Activated T-cell treated with anti-CD3 and anti-CD28 coated beads, Interleukin-2, amount 50 U/mL, for 4 hours (primary cell): ENCODE results near the gene LGR6. TPM values are rescaled to one million over a fixed set of nuclear protein-coding genes. Genes with fewer than 3 reads are reported as not detected.
A peak's percentile ranks its signal among the peaks of the same experiment; 100 is the strongest.

ENCODE experiments used
- ATAC-seq, 2 donors: fragments of 200-7000 bp; cut with Tn5 transposase; one replicate each; pipeline ENCODE4 v1.10.0; 2021
- DNase-seq: peaks from one replicate; pipeline ENCODE4 v3.0.0-alpha.2; 2020
- H3K27me3 Mint-ChIP-seq: one replicate; pipeline ENCODE4 v1.8.0; 2021; ENCODE audit warnings: low read depth, mixed read lengths
- H3K36me3 Mint-ChIP-seq: one replicate; pipeline ENCODE4 v1.8.0; 2022; ENCODE audit warnings: mixed read lengths; ENCODE audit not compliant: insufficient read depth
- H3K4me1 Mint-ChIP-seq: one replicate; pipeline ENCODE4 v1.8.0; 2021; ENCODE audit warnings: low read depth, mixed read lengths
- H3K4me3 Mint-ChIP-seq: one replicate; pipeline ENCODE4 v1.8.0; 2021; ENCODE audit warnings: mild to moderate bottlenecking, moderate library complexity, mixed read lengths
- H3K9me3 Mint-ChIP-seq: one replicate; pipeline ENCODE4 v1.8.0; 2021; ENCODE audit warnings: mixed read lengths
- total RNA-seq, 3 donors: library from RNA; stranded (reverse); gene quantifications; one replicate each; pipeline ENCODE4 v1.2.1, GENCODE V29; 2021

LGR6 gene
- total RNA-seq, 3 donors from 2014 or later = 0.08 to 0.21 TPM; not detected in 1

DNA sequence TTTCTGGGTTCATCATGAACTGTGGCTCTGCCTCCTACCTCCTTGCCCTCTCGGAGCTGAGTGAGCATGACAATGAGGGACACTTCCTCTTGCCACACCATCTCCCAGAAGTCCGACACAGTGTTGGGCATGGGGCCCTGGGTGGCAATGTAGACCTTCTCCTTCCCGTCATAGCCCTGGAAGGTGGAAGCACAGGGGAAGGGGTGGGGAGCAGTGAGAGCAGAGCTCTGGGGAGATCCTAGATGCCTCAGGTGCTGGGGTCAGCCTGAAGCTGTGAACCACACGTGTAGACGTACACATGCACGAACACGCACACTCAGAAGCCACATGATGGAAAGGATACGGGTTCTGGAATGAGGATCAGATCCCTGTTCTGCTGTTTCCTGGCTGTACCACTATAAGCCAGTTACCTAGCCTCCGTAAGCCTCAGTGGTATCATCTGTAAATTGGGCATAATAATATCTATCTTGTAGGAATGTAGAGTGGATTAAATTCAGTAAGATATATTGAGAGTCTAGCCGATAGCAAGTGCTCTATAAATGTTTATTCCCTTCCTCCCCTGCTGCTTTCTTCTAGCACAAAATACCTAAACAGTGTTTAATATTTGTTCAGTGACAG is 39.3 kb upstream of the LGR6 start:
- no peaks in the 10 kb centered on the region for H3K9me3 Mint-ChIP-seq
- no peaks in the 10 kb centered on the region for H3K27me3 Mint-ChIP-seq
- peak overlapping the region; percentile 10 for H3K4me3 Mint-ChIP-seq
- no peak for ATAC-seq
- no peak for DNase-seq
- H3K36me3 Mint-ChIP-seq = peaks cover 51% of the 10 kb centered on the region
- peaks cover 47% of the 10 kb centered on the region for H3K4me1 Mint-ChIP-seq

DNA sequence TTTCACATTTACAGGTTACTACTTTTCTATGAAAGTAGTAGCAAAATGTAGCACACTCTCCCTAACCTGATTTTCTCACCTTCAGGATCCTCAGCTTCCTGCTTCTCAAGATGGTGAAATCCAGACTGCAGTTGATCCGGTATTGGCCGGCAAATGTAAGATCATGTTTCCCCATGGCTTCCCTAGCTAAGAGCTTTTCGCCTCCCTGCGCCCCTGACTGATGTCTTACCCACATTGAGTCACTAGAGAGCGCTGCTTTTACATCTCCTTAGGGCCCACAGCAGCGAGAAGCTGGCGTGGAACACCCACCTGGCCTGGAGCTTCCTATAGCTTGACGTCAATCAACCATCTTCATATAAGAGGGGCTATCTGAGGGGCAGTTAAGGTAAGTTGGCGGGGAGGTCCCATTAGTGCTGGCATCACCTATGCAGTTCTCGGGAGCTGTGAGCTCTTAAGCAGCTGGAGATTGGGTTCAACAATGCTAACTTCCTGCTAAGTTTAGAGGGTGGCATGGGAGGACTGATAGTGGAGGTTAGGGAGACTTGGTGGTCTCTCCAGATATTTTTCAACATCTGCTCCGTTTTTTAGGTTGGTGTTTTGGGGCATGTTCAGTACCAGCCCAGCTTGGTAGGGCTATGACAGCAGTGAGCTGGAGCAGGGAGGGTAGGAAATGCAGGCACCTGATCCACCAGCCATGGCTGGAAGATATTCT is 38.7 kb upstream of the LGR6 start:
- H3K36me3 Mint-ChIP-seq = peaks cover 52% of the 10 kb centered on the region
- ATAC-seq = peak; percentile 56 to 58

DNA sequence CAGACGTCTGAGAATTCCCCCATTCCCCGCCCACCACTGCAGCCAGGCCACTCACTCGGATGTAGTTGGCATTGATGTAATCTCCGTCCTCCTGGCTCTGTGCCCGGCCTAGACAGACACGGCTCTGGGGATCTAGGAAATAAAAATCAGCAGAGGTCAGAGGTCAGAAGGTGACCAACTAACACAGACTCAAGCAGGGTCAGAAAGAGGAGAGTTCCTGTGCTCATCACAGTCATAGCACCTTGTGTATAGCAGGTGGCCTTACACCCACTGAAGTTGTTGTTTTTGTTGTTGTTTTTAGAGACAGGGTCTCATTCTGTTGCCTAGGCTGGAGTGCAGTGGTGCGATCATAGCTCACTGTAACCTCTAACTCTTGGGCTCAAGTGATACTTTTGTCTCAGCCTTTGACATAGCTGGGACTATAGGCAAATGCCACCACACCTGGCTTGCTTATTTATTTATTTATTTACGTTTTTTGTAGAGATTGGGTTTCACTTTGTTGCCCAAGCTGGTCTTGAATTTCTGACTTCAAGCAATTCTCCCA is 38.0 kb upstream of the LGR6 start:
- H3K9me3 Mint-ChIP-seq = no peaks in the 10 kb centered on the region
- DNase-seq (no peak), ATAC-seq (no peak)
- H3K4me1 Mint-ChIP-seq = peaks cover 54% of the 10 kb centered on the region
- H3K36me3 Mint-ChIP-seq = peaks cover 48% of the 10 kb centered on the region
- no peak overlapping the region for H3K4me3 Mint-ChIP-seq
- no peaks in the 10 kb centered on the region for H3K27me3 Mint-ChIP-seq

More for the DNA sequence above, 38.7 kb upstream of the LGR6 start:
- peak; percentile 45 for DNase-seq
- peak overlapping the region; percentile 10 for H3K4me3 Mint-ChIP-seq
- H3K27me3 Mint-ChIP-seq = no peaks in the 10 kb centered on the region
- peaks cover 51% of the 10 kb centered on the region for H3K4me1 Mint-ChIP-seq
- H3K9me3 Mint-ChIP-seq = no peaks in the 10 kb centered on the region

DNA sequence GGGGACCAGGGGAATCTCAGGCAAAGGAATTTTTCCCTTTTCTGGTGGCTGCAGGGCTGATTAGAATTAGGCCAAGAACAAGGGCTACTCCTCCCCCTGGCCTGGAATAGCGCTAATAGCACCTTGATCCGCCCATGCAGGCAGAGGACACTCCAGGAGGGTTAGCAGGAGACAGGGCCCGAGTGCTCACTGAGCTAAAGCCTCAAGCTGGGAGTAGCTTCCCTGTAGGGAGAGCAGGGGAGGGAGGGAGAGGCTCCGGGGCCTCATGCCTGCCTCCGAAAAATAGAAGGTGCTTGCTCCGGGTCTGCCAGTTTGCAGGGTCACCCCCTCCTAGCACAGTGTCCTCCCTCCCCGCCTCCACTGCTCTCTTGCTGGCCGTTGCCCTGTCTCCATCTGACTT is 37.0 kb upstream of the LGR6 start:
- H3K27me3 Mint-ChIP-seq = no peaks in the 10 kb centered on the region
- H3K9me3 Mint-ChIP-seq = no peaks in the 10 kb centered on the region
- H3K4me1 Mint-ChIP-seq = peaks cover 61% of the 10 kb centered on the region
- DNase-seq (no peak), ATAC-seq (no peak)
- peaks cover 40% of the 10 kb centered on the region for H3K36me3 Mint-ChIP-seq
- H3K4me3 Mint-ChIP-seq = peak overlapping the region; percentile 11

DNA sequence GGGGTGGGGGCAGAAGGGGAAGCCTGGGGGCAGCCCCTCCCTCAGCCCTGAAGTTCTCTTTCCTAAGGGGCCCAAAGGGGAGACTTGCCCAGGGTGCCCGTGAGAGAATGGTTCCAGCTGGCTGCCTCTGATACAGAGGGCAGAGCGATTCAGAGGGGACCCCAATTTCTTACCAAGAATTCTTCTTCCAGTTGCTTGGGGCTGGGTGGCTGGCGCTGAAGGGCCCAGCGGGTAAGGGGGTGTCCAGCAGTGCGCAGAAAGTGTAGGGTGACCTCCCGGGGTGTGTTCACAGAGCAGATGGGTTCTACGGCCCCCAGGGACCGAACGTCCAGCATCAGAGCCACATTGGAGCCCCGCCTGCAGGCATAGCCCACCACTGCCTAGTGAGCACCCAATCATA is 35.7 kb upstream of the LGR6 start:
- ATAC-seq (no peak), DNase-seq (no peak)
- H3K36me3 Mint-ChIP-seq = peaks cover 37% of the 10 kb centered on the region
- no peaks in the 10 kb centered on the region for H3K9me3 Mint-ChIP-seq
- H3K4me1 Mint-ChIP-seq = peaks cover 75% of the 10 kb centered on the region
- no peaks in the 10 kb centered on the region for H3K27me3 Mint-ChIP-seq
- peak overlapping the region; percentile 91 for H3K4me3 Mint-ChIP-seq

DNA sequence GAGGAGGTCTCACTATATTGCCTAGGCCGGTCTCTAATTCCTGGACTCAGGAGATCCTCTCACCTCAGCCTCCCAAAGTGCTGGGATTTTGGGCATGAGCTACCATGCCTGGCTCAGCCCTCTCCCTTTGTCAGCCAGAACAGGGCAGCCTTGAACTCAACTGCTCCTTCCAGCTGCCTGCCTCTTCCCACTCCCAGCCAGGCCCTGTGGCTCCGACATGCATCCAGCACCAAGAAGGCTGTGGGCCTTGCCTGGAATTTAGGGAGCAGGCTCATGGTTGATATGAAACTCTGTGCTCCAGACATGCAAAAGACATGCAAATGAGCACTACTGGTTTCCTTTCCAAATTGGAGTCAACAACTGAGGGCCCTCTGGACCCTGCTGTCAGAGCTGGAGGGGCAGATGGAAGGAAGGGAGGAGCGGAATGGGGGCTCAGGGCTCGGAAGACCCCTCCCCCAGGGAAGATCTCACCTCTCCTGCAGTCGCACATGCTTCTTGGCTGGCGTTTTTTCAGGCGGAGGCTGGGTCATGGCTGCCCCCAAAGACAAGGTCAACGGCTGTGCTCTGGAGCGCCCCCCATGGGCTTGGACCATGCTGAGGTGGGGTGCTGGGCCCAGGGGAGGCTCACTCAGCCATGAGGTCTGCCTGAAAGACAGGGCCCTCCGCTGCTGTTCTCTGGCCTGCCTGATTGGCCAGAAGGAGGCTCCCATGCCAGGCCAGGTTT is 34.6 kb upstream of the LGR6 start:
- Mint-ChIP-seq H3K36me3 (peaks cover 31% of the 10 kb centered on the region), H3K9me3 (no peaks in the 10 kb centered on the region), H3K27me3 (no peaks in the 10 kb centered on the region), H3K4me3 (peak overlapping the region; percentile 91), H3K4me1 (peaks cover 83% of the 10 kb centered on the region)
- ATAC-seq = no peak
- DNase-seq = no peak

DNA sequence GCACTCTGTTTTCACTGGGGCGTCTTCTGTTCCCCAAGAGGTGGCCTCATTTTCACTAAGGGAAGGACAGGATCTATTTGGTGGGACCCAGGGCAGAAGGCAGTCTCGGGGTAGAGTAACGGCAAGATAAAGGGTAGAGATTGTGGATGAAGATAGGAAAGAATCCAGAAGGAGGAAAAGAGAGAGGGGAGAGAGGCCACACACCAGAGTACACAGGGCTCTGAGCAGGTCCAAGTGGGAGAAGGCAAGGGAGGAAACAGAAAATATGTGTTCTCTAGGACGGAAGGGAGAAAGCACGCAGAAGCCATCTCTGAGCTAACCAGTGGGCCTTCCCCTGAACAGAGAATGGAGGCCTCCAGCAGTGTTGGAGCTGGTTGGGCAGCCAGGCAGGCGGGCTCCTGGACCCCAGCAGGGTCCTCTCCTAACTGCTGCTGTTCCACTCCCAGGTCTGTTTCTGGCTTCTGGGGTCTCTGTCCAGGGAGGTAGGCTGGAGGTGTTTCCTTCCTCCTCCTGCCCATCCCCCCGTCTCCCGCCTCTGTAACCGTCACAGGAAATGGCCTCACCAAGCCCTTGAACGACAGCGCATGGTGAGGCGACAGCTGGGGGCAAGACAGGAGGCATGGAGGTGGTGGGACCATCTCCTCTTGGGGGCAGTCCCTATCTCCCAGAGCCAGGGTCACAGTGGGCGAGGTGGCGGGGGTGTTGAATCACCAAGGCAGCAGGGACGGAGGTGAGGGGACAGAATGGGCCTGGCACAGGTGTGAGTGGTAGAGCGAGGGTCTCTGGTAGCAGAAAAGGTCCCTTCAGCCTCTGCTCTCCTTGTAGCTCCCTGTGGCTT is 33.8 kb upstream of the LGR6 start:
- ATAC-seq (peak; percentile 49 to 66), DNase-seq (peak; percentile 34)
- Mint-ChIP-seq H3K27me3 (no peaks in the 10 kb centered on the region), H3K4me3 (peak overlapping the region; percentile 91), H3K4me1 (peaks cover 87% of the 10 kb centered on the region), H3K36me3 (peaks cover 27% of the 10 kb centered on the region), H3K9me3 (no peaks in the 10 kb centered on the region)

DNA sequence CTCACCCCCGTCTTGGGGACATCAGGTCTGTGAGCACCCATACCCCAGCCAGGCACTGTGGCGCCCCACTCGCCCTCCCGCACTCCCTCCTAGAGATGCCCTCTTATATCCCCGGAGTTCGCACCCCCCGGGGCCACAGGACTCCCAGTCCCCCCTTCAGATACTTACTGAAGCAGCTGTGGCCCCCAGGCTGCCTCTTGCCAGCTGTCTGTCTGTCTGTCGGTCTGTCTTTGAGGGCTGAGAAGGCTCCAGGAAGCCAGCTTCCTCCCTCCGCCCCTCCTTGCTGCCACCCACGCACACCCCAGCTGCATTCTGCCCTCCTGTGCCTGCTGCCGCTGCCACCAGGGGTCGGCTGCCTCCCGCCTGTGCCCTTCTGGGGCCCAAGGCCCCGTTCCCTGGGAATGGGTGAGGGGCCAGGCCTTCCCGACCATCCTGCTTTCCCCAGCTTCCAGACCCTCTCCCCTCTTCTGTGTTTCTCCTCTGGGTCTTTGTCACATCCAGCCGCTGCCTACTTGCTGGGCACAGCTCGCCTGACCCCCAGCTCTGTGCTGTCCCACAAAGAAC is 33.1 kb upstream of the LGR6 start, which contains the start of gene PTPN7:
Gene PTPN7 (minus strand): TSS at position 226 of the 564 bp plus-strand sequence. CDS start 1,200 bp downstream, outside the sequence.
- H3K36me3 Mint-ChIP-seq = peaks cover 22% of the 10 kb centered on the region
- H3K27me3 Mint-ChIP-seq = no peaks in the 10 kb centered on the region
- ATAC-seq (peak; percentile 72), DNase-seq (peak; percentile 89)
- H3K4me3 Mint-ChIP-seq = peak within 1 kb of the TSS; percentile 91
- no peaks in the 10 kb centered on the region for H3K9me3 Mint-ChIP-seq
- peaks cover 87% of the 10 kb centered on the region for H3K4me1 Mint-ChIP-seq

DNA sequence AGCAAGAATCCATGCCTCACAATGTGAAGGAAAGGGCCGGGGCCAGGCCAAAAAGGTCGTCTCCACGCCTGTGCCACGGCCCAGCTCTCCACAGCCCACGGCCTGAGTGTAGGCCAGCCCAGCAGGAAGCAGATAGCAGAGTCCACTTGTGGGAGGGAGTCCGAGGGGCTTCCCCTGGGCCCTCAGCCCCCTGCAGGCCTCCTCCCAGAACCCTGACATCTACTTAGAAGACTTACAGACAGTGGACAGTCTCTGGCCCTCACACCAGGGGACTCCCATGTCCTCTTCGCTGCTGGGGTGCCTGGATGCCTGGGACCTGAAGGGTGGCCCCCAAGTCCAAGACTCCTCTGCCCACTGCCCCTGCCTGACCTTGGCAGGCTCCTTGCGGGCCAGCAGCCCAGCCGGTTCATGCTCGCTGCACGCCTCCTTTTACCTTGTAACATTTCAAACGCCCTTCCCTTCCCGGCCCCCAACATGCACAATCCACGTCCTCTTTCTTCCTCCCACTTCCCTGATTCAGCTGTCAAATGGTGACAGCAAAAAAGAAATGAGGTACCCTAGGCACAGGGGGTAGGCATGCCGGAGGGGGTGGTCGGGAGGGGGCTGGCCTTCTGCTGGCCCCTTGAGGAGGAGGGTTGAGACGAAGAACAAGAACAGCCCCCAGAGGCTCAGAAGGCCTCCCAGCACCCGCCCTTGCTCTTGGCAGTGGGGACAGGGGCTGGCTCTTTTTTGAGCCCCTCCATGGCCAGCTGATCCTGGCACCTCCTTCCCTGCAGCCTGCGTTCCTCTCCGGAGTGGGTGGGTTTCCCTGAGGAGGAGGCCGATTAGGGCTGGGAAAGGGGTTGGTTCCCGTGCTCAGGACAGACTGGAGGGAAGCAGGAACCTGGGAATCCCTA is 32.2 kb upstream of the LGR6 start:
- Mint-ChIP-seq H3K9me3 (no peaks in the 10 kb centered on the region), H3K36me3 (peaks cover 18% of the 10 kb centered on the region), H3K4me3 (peak overlapping the region; percentile 91), H3K4me1 (peaks cover 86% of the 10 kb centered on the region), H3K27me3 (no peaks in the 10 kb centered on the region)
- DNase-seq = no peak
- no peak for ATAC-seq

DNA sequence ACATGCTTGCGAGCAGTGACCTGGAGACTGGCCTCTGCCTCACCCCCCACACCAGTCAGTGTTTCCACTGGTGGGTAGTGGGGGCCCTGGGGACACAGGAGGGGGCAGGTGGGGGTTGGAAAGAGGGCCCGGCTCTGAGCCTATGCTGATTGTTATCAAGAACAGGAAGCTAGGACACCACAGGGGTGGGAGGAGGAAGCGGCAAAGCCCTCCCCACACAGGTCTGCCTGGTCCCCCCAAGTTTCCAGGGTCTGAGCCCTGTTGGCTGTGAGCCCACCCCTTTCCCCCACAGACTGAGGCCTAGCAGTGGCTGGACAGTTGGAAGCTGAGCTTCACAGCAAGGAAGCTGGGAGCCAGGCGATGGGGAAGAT is 31.6 kb upstream of the LGR6 start:
- Mint-ChIP-seq H3K27me3 (no peaks in the 10 kb centered on the region), H3K4me1 (peaks cover 88% of the 10 kb centered on the region), H3K9me3 (no peaks in the 10 kb centered on the region), H3K36me3 (peaks cover 18% of the 10 kb centered on the region), H3K4me3 (peak overlapping the region; percentile 91)
- DNase-seq (peak; percentile 39), ATAC-seq (no peak)

DNA sequence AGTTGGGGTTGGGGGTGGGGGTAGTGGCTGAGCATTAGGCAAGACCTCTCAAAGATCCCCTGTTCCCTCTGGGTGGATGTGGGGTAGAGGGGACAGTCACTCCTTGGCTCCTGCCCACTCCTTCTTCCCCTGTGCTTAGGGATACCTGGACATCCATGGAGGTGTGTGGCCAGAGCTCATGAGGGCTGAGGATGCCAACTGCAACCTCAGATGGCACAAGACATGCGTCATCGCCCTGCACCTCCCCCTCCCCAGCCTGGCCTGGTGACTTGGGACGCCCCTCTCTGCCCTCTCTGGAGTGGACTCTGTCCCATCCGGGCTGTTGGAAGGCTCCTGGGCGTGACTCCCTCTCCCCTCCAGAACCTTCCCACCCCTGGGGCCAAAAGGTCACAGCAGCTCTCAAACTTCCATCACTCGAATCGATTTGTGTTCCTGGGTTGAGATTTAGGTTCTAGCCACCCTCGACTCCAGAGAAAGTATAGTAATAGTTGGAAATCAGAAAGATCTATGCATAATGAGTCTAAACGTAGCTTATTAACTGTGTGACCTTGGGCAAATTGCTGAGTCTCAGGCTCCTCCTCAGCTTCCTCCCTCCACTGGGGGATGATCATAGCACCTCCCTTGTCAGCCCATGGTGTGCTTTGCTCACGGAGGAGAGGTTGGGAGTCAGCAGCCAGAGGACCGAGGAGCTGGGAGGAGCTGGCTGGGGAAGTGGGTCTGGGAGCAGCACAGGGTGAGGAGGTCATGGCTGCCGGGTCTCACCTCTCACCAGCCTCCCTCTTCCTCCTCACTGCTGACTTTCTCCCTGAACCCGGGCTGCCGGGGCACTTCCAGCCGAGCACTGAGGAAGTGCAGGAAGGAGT is 30.9 kb upstream of the LGR6 start:
- DNase-seq = no peak
- ATAC-seq = no peak
- peaks cover 15% of the 10 kb centered on the region for H3K36me3 Mint-ChIP-seq
- H3K4me1 Mint-ChIP-seq = peaks cover 86% of the 10 kb centered on the region
- H3K27me3 Mint-ChIP-seq = no peaks in the 10 kb centered on the region
- no peaks in the 10 kb centered on the region for H3K9me3 Mint-ChIP-seq
- H3K4me3 Mint-ChIP-seq = peak overlapping the region; percentile 91
